Neural cell (in vitro differentiated cells): ENCODE results near the gene ALDH2.

Experiments
- EP300 ChIP-seq: fragments of 450-650 bp; conservative IDR thresholded peaks from 2 replicates; pipeline ENCODE4 v1.6.1; 2014; ENCODE audit warnings: antibody characterized with exemption, mild to moderate bottlenecking, moderate library complexity; ENCODE audit not compliant: poor library complexity, severe bottlenecking
- EZH2 ChIP-seq: fragments of 200-600, 300-800 bp; shearing (Covaris generic), sonication (generic); IDR thresholded peaks from 2 replicates; pipeline ENCODE4 v1.6.1; 2014; ENCODE audit warnings: antibody characterized with exemption, low read length, borderline replicate concordance, mild to moderate bottlenecking; ENCODE audit not compliant: insufficient read depth, poor library complexity, severe bottlenecking
- MXI1 ChIP-seq: fragments of 450-650 bp; conservative IDR thresholded peaks from 2 replicates; pipeline ENCODE4 v1.6.1; 2014; ENCODE audit warnings: antibody characterized with exemption, mild to moderate bottlenecking; ENCODE audit not compliant: poor library complexity, severe bottlenecking
- POLR2AphosphoS5 ChIP-seq: IDR thresholded peaks from 2 replicates; pipeline ENCODE4 v1.6.1; 2012
- RAD21 ChIP-seq: fragments of 450-650 bp; conservative IDR thresholded peaks from 2 replicates; pipeline ENCODE4 v1.6.1; 2014; ENCODE audit warnings: antibody characterized with exemption, mild to moderate bottlenecking, moderate library complexity
- REST ChIP-seq: IDR thresholded peaks from 2 replicates; pipeline ENCODE4 v1.6.1; 2012; ENCODE audit warnings: borderline replicate concordance
- SMC3 ChIP-seq: fragments of 450-650 bp; conservative IDR thresholded peaks from 2 replicates; pipeline ENCODE4 v1.6.1; 2014; ENCODE audit warnings: antibody characterized with exemption, mild to moderate bottlenecking, moderate library complexity; ENCODE audit not compliant: poor library complexity
- TAF1 ChIP-seq: IDR thresholded peaks from 2 replicates; pipeline ENCODE4 v1.6.1; 2012; ENCODE audit warnings: low read depth
- TF ChIP-seq, protein P1 (sequence below): fragments of 450-650 bp; IDR thresholded peaks from 2 replicates; pipeline ENCODE4 v1.5.1; 2014; ENCODE audit warnings: antibody characterized with exemption, mild to moderate bottlenecking, moderate library complexity; ENCODE audit not compliant: poor library complexity, severe bottlenecking

DNA sequence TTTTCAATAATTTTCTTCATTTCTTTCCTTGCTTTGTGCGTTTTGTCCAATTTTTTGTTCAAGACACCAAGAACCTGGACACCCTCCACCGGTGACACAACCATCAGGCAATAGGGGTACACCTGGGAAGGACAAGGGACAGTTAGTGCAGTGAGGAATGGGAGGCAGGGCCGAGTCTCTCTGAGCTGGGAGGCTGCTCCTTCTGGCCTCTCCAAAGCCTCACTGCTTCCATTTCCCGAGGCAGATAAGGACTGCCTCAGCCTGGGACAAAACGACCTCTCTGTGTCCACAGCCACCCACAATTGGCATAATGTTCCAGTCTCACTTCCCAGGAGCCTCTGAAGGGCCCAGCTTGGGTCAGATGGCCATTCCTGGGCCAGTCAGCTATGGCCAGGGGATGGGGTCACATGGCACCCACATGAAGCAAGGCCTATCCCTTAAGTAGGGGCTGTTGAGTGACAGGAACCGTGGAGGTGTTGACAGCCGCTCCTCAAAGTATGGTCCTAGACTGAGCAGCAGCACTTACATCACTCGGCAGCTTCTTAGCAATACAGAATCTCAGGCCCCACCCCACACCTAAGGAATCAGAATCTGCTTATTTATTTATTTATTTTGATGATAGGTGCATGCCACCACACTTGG is 61.7 kb downstream of the ALDH2 start:
- TF ChIP-seq, protein P1, sequence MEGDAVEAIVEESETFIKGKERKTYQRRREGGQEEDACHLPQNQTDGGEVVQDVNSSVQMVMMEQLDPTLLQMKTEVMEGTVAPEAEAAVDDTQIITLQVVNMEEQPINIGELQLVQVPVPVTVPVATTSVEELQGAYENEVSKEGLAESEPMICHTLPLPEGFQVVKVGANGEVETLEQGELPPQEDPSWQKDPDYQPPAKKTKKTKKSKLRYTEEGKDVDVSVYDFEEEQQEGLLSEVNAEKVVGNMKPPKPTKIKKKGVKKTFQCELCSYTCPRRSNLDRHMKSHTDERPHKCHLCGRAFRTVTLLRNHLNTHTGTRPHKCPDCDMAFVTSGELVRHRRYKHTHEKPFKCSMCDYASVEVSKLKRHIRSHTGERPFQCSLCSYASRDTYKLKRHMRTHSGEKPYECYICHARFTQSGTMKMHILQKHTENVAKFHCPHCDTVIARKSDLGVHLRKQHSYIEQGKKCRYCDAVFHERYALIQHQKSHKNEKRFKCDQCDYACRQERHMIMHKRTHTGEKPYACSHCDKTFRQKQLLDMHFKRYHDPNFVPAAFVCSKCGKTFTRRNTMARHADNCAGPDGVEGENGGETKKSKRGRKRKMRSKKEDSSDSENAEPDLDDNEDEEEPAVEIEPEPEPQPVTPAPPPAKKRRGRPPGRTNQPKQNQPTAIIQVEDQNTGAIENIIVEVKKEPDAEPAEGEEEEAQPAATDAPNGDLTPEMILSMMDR: no peak
- TF ChIP-seq EZH2 (no peak), EP300 (no peak), SMC3 (no peak), POLR2AphosphoS5 (no peak), RAD21 (no peak), TAF1 (no peak), REST (no peak), MXI1 (no peak)
